Mesothelial cell of epicardium (in vitro differentiated cells): ENCODE results near the gene YOD1. TPM values are rescaled to one million over a fixed set of nuclear protein-coding genes. Genes with fewer than 3 reads are reported as not detected.
A peak's percentile ranks its signal among the peaks of the same experiment; 100 is the strongest.

Experiments
- DNase-seq, 2 experiments: peaks; one replicate each; pipeline ENCODE4 v3.0.0; 2021; ENCODE audit warnings: low spot score in 2 of 2; ENCODE audit not compliant: unreplicated experiment in 2 of 2
- H3K27ac Mint-ChIP-seq: 2 replicates; pipeline ENCODE4 v1.8.0; 2021; ENCODE audit warnings: mixed read lengths
- H3K27me3 Mint-ChIP-seq: 2 replicates; pipeline ENCODE4 v1.8.0; 2021; ENCODE audit warnings: low read depth, mixed read lengths
- H3K36me3 Mint-ChIP-seq: 2 replicates; pipeline ENCODE4 v1.8.0; 2021; ENCODE audit warnings: mixed read lengths
- H3K4me1 Mint-ChIP-seq: 2 replicates; pipeline ENCODE4 v1.8.0; 2021; ENCODE audit warnings: mixed read lengths
- H3K4me3 Mint-ChIP-seq: 2 replicates; pipeline ENCODE4 v1.8.0; 2021; ENCODE audit warnings: mild to moderate bottlenecking, moderate library complexity, mixed read lengths
- H3K9me3 Mint-ChIP-seq: 2 replicates; pipeline ENCODE4 v1.8.0; 2021; ENCODE audit warnings: mixed read lengths
- total RNA-seq: library from RNA; stranded (reverse); gene quantifications from 3 replicates; pipeline ENCODE4 v1.2.1, GENCODE V29; 2021
- TF ChIP-seq, protein P1 (sequence below): fragments of 200-600 bp; sonication (generic); IDR thresholded peaks from one replicate; pipeline ENCODE4 v1.5.0; 2021; ENCODE audit warnings: antibody characterized with exemption; ENCODE audit not compliant: unreplicated experiment

YOD1 gene
- total RNA-seq, 1 donor from 2014 or later: 10.3 TPM

DNA sequence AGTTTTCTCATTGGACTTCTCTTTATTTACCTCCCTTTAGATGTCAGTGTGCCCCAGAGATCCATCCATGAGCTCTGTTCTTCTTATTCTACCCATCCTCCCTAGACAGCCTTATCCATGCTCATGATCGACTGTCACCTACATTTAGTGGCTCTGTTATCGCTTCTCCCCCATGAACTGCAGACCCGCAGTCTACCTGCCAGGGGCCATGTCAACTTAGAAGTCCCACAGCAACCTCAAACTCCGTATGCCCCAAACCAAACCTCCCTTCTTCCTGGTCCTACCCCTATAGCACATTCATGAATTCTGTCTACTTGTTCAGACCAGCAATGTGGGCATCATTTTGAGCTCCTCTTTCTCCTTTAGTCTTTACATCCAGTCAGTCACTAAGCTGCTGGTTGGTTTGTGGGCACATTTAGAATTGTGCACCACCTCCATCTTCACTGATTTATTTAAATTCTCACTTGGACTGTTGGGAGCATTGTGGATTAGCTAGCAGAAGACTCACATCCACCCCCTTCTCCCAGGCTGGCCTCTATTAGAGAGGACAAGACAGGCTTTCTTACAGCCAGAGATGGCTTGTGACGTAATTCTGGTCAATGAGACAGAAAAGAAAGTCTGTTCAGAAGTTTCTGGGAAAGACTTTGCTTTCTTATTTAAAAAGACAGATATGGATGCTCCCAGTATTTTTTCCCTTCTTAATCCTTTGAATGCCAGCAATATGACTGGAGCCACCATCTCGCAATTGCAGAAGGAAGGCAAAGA lies 37.5 kb downstream of the YOD1 start:
- no peak for DNase-seq
- Mint-ChIP-seq H3K27me3 (peaks cover 51% of the 10 kb centered on the region), H3K4me3 (no peak overlapping the region), H3K9me3 (no peaks in the 10 kb centered on the region), H3K4me1 (peaks cover 6% of the 10 kb centered on the region), H3K27ac (no peak overlapping the region), H3K36me3 (no peaks in the 10 kb centered on the region)
- TF ChIP-seq, protein P1, sequence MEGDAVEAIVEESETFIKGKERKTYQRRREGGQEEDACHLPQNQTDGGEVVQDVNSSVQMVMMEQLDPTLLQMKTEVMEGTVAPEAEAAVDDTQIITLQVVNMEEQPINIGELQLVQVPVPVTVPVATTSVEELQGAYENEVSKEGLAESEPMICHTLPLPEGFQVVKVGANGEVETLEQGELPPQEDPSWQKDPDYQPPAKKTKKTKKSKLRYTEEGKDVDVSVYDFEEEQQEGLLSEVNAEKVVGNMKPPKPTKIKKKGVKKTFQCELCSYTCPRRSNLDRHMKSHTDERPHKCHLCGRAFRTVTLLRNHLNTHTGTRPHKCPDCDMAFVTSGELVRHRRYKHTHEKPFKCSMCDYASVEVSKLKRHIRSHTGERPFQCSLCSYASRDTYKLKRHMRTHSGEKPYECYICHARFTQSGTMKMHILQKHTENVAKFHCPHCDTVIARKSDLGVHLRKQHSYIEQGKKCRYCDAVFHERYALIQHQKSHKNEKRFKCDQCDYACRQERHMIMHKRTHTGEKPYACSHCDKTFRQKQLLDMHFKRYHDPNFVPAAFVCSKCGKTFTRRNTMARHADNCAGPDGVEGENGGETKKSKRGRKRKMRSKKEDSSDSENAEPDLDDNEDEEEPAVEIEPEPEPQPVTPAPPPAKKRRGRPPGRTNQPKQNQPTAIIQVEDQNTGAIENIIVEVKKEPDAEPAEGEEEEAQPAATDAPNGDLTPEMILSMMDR: no peak

DNA sequence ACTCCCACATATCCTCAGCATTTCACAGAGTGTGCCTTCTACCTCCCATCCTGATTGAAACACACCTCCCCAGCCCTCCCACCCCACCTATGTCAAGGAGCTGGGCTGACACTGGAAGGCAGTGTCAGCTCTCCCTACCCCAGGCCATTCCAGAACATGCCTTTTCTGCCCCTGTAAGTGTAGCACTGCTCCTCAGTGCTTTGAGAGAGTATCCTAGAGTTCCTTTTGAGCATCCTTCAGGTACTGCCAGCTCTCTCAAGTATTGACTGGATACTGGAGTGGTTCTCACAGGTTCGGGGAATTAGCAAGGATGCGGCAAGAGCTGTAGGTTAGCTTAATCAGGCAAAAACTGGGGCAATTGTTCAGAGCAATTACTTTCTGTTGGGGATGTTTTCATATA lies 40.3 kb downstream of the YOD1 start:
- TF ChIP-seq, protein P1: no peak
- Mint-ChIP-seq H3K36me3 (peaks cover 3% of the 10 kb centered on the region), H3K9me3 (peaks cover 5% of the 10 kb centered on the region), H3K4me1 (peaks cover 23% of the 10 kb centered on the region), H3K27me3 (peaks cover 42% of the 10 kb centered on the region), H3K27ac (no peak overlapping the region), H3K4me3 (no peak overlapping the region)
- DNase-seq: no peak

DNA sequence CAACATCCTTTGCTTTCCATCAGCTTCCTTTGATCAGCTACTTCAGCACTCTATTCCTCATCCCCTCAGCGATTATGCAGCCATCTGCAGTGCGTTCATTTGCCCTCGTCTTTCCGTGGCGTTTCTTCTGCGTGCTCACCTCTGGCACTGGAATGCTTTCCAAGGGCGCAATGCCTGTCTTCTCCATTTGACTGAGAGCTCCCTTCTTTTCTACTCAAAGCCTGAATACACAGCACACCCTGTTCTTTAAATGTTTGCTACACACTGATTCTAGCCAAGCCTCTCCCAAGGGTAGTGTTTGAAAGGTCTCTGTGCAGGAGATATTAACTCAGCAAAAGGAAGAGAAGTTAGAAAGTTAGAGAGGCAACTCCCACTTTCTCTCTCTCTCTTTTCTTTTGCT lies 41.1 kb downstream of the YOD1 start:
- Mint-ChIP-seq H3K27ac (no peak overlapping the region), H3K4me1 (peaks cover 27% of the 10 kb centered on the region), H3K9me3 (peaks cover 5% of the 10 kb centered on the region), H3K4me3 (no peak overlapping the region), H3K36me3 (peaks cover 3% of the 10 kb centered on the region), H3K27me3 (peaks cover 37% of the 10 kb centered on the region)
- TF ChIP-seq, protein P1: no peak
- DNase-seq: no peak

DNA sequence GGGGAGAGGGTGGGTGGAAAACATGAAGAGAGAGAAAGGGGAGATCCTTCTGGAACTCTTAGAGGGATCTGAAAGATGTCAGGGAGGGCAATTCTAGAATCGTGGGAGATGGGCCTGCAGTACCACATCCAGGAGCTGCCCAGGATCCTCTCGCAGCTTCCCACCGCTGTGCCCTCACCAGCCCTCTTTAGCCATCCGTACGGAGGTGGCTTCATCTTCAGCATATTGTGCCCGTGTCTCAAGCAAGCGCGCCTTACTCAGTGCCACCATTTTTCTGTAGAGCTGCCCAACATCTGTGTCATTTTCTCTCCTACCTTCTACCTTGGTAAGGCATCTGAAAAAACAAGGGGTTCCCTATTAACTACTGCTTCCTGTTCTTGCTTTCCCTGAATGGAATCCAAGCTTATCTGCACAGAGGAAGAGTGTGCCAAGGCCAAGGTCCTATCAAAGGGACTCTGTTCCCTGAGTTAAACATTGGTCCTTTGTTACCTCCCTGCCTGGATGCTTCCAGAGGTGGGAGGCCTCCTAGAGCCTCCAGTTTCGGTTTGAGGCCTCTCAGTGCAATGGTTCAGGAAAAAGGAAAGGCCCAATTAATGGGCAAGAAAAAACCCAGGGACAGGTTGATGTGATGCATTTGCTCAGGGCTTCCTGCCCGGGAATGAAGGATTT lies 41.7 kb downstream of the YOD1 start:
- TF ChIP-seq, protein P1: no peak

DNA sequence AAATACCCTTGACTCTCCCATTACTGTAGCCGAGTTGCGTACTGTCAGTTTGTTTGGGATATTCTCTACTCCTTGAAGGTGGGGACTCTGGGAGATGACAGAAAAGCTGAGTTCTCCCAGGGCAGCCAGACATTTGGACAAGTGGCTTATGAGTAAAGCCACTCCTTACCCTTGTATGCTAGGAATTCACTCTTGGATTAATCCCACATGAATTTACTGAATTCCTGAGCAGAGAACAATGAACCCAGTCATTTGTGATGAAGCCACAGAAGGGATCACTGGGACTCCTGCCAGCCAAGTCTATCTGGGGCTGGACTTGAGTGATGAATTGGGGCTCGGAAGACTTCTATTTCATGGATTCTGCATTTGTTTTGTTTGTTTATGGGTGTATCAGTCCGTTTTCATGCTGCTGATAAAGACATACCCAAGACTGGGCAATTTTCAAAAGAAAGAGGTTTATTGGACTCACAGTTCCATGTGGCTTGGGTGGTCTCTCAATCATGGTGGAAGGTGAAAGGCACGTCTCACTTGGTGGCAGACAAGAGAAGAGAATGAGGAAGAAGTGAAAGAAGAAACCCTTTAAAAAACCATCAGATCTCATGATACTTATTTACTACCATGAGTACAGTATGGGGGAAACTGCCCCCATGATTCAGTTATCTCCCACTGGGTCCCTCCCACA lies 43.5 kb downstream of the YOD1 start:
- Mint-ChIP-seq H3K27me3 (peaks cover 15% of the 10 kb centered on the region), H3K4me1 (peaks cover 29% of the 10 kb centered on the region)
- DNase-seq: no peak

More for the DNA sequence above, 41.7 kb downstream of the YOD1 start:
- H3K4me1 Mint-ChIP-seq: peaks cover 29% of the 10 kb centered on the region
- peaks cover 3% of the 10 kb centered on the region for H3K36me3 Mint-ChIP-seq
- H3K27ac Mint-ChIP-seq: no peak overlapping the region
- no peak for DNase-seq
- no peak overlapping the region for H3K4me3 Mint-ChIP-seq
- peaks cover 30% of the 10 kb centered on the region for H3K27me3 Mint-ChIP-seq
- H3K9me3 Mint-ChIP-seq: peaks cover 5% of the 10 kb centered on the region

More for the DNA sequence above, 43.5 kb downstream of the YOD1 start:
- TF ChIP-seq, protein P1: no peak
- Mint-ChIP-seq H3K9me3 (peaks cover 5% of the 10 kb centered on the region), H3K4me3 (no peak overlapping the region), H3K36me3 (peaks cover 3% of the 10 kb centered on the region), H3K27ac (peak overlapping the region; percentile 86)
